ENCODE data around the gene ZSCAN9. TPM values are rescaled to one million over a fixed set of nuclear protein-coding genes. Genes with fewer than 3 reads are reported as not detected.

ZSCAN9 gene
- total RNA-seq (2014; rRNA removed; shearing (Covaris generic)) = 24.3 and 34.9 TPM in 2 replicates

DNA sequence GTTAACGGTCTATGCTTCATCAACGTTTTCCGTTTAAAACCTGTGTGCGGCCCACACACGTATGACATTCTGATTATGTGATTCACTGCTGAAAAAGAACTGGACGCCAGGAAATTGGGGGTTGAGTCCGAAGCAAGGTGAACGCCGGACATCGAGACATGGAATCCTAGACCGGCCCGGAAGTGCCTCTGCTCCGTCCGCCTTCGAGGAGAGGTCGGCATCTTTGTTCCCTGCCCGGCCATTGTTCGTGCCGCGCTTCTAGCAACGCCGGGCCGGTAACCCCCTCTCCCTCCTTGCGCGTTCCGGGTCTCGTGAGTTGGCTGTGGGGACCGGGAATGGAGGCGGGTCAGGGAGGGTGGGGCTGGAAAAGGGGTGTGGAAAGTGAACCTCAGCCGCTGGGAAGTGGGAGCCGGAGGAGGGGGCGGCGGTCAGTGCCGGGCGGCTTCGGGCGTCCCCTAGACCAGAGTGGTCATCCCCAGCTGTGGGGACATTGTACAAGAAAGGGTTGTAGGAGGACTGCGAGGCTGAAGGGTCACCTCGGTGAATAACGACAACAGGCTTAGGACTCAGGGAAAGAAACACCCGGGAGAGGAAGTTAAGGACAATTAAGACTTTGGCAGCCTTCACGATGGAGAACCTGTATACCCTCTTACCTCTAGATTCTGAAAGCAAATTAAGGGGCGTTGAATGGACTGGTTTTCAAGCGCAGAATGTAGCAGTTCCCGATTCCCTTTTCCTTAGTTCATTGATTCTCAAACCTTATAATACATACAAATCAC lies at the start of gene ZSCAN9:
Gene ZSCAN9, plus strand, starts transcription at position 220 of the 779 bp plus-strand sequence. CDS start 1,810 bp downstream, outside the sequence.
- DNase-seq (ENCODE audit: low read depth in 1 of 2, low spot score in 2 of 2) = peak; percentile 79 to 93
- H3K27ac ChIP-seq = peak within 1 kb of the TSS; percentile 90
- H3K4me3 ChIP-seq = peak within 1 kb of the TSS; percentile 59
- H3K9me3 ChIP-seq (replicated peaks) = no peaks in the 10 kb centered on the region
- peaks cover 13% of the 10 kb centered on the region for H3K4me1 ChIP-seq (replicated peaks)
- peaks cover 36% of the 10 kb centered on the region for H3K36me3 ChIP-seq
- 0 out of 2 replicates have a peak, but pooled peaks cover 2% of the 10 kb centered on the region for H3K27me3 ChIP-seq (replicated peaks)

DNA sequence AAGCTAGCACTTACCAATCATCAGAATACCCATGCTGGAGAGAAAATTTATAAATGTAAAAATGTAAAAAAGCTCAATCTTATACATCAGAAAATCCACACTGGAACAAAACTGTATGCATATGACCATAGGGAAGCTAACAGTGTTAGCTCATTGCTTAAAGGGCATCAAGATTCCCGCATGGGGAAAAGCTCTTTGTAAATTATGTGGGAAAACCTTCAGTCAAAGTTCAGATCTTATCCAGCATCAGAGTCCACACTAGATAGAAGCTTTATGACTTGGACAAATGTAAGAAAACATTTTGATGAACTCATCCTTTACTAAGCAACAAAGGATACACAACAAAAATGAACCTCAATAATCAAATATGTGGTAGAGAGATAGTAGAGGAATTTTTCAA lies 48.7 kb upstream of the ZSCAN9 start:
- Histone ChIP-seq H3K27me3 (replicated peaks) (no peaks in the 10 kb centered on the region), H3K36me3 (no peaks in the 10 kb centered on the region), H3K27ac (no peak overlapping the region), H3K9me3 (replicated peaks) (peaks cover 4% of the 10 kb centered on the region; the same call in 1 of the 2 replicates), H3K4me1 (replicated peaks) (no peaks in the 10 kb centered on the region), H3K4me3 (no peak overlapping the region)
- DNase-seq (ENCODE audit: low read depth in 1 of 2, low spot score in 2 of 2) = no peak

DNA sequence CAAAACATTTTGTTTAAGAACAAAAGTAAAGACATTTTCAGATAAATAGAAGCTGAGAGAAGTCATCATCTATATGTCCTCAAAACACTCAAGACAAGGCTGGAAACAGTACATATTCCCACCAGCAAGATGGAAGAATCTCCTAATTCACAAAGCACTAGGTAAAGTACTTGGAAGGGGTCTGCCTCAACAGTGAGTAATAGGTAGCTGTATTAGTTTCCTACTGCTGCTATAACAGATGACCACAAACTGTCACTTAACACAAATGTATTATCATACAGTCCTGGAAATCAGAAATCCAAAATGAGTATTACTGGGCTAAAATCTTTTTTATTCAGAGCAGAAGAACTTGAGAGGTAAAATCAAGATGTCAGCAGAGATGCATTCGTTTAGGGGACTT lies 42.8 kb upstream of the ZSCAN9 start:
- no peak overlapping the region for H3K4me3 ChIP-seq
- no peaks in the 10 kb centered on the region for H3K4me1 ChIP-seq (replicated peaks)
- peaks cover under 1% of the 10 kb centered on the region; the same call in 1 of the 2 replicates for H3K9me3 ChIP-seq (replicated peaks)
- DNase-seq (ENCODE audit: low read depth in 1 of 2, low spot score in 2 of 2) = no peak
- H3K27ac ChIP-seq = no peak overlapping the region
- no peaks in the 10 kb centered on the region for H3K36me3 ChIP-seq
- no peaks in the 10 kb centered on the region for H3K27me3 ChIP-seq (replicated peaks)

DNA sequence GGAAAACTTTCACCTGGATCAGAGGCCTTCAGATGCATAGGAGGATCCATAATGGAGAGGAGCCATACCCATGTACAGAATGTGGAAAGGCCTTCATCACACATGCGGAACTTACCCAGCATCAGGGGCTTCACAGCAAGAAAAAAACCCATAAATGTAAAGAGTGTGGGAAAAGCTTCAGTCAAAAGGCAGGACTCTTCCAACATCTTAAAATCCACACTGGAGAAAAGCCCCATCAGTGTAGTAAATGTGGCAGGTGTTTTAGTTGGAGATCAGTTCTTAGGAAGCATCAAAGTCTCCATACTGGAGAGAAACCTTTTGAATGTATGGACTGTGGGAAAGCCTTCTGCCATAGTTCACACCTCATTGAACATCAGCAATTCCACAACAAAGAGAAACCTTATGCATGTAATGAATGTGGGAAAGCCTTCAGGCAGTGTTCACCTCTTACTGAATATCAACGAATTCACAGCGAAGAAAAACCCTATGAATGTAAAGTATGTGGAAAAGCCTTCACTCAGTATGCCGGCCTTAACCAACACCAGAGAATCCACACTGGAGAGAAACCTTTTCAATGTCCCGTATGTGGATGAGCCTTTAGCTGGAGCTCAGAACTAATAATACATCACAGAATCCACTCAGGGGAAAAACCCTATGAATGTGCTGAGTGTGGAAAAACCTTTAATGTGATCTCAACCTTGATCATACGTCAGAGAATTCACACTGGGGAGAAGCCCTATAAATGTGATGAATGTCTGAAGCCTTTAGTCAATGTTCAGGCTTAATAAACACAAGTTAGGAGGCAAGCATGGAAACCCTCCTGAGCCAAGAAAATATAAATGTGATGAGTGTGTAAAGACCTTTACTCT lies 36.7 kb upstream of the ZSCAN9 start:
- Histone ChIP-seq H3K4me1 (replicated peaks) (no peaks in the 10 kb centered on the region), H3K4me3 (no peak overlapping the region), H3K27ac (no peak overlapping the region), H3K27me3 (replicated peaks) (no peaks in the 10 kb centered on the region), H3K36me3 (no peaks in the 10 kb centered on the region), H3K9me3 (replicated peaks) (peaks cover 23% of the 10 kb centered on the region)
- DNase-seq (ENCODE audit: low read depth in 1 of 2, low spot score in 2 of 2) = no peak

DNA sequence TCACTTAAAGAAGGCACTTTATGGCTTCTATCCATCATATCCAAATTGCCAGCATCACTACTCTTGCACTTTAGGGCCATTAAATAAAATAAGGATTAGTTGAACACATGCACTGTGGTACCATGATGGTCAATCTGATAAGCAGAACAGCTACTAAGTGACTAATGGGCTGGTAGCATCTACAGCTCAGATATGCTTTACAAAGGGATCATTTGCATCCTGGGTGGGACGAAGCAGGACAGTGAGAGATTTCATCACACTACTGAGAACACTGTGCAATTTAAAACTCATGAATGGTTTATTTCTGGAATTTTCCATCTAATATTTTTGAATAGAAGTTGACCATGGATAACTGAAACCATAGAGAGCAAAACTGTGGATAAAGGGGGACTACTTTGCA lies 25.1 kb upstream of the ZSCAN9 start:
- H3K4me3 ChIP-seq = no peak overlapping the region
- no peak overlapping the region for H3K27ac ChIP-seq
- DNase-seq (ENCODE audit: low read depth in 1 of 2, low spot score in 2 of 2) = no peak
- no peaks in the 10 kb centered on the region for H3K27me3 ChIP-seq (replicated peaks)
- H3K4me1 ChIP-seq (replicated peaks) = no peaks in the 10 kb centered on the region
- no peaks in the 10 kb centered on the region for H3K9me3 ChIP-seq (replicated peaks)
- H3K36me3 ChIP-seq = no peaks in the 10 kb centered on the region

DNA sequence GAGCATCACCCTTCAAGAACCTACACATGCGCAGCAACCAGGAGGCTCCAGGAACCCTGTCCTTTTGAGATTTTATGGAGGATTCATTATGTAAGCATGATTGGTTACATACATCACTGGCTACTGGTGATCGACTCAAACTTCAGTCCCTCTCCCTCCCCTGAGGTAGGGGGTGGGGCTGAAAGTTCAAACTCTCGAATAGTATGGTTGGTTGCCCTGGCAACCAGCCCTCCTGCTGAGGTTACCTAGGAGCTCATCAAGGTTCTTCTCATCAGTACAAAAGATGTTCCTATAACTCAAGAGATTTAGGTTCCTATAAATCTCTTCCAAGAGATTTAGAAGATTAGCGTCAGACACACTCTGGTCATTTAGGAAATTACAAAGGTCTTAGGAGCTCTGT lies 21.9 kb upstream of the ZSCAN9 start:
- Histone ChIP-seq H3K27ac (no peak overlapping the region), H3K9me3 (replicated peaks) (no peaks in the 10 kb centered on the region; the same call in 1 of the 2 replicates), H3K4me3 (no peak overlapping the region), H3K27me3 (replicated peaks) (peaks cover 28% of the 10 kb centered on the region), H3K4me1 (replicated peaks) (0 out of 2 replicates have a peak, but pooled peaks cover 6% of the 10 kb centered on the region), H3K36me3 (no peaks in the 10 kb centered on the region)
- DNase-seq (ENCODE audit: low read depth in 1 of 2, low spot score in 2 of 2) = no peak

DNA sequence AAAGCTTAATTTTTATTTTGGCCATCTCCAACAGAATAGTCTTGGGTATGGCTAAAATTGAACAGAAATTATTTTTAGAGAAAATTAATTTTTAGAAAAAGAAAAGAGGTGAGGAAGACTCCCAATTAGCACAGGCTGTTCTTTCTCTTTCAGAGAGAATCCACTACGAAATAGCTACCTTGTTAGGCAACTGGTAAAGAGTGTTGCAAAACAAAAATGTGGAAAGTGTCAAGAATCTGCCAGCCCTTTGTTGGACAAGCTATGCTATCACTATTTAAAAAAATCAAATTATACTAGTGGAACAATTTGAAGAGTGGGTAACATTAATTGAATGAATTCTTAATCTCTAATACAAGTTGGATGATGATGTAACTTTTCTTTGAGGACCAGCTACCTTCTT lies 19.2 kb upstream of the ZSCAN9 start:
- no peak overlapping the region for H3K27ac ChIP-seq
- H3K4me3 ChIP-seq = no peak overlapping the region
- 0 out of 2 replicates have a peak, but pooled peaks cover 6% of the 10 kb centered on the region for H3K4me1 ChIP-seq (replicated peaks)
- DNase-seq (ENCODE audit: low read depth in 1 of 2, low spot score in 2 of 2) = no peak
- H3K36me3 ChIP-seq = no peaks in the 10 kb centered on the region
- peaks cover 52% of the 10 kb centered on the region for H3K27me3 ChIP-seq (replicated peaks)
- H3K9me3 ChIP-seq (replicated peaks) = no peaks in the 10 kb centered on the region; the same call in 1 of the 2 replicates

DNA sequence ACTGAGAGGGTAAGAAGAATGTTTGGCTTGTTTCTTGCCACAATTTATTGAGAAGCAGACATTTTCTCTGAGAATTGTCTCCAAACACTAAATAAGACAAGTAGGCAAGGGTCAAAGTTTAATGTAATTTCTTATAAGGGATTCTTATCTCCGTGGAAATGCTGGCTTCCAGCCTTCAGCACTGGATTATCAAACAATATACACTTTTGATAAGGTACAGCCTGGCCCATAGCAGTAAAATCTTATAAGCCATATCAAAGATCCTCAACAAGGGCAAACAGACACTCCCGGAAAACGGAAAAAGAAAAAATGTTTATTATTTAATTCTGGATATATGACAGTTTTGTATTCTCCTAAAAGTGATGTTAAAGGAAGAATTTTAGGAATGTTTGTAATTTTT lies 18.5 kb upstream of the ZSCAN9 start:
- Histone ChIP-seq H3K4me1 (replicated peaks) (0 out of 2 replicates have a peak, but pooled peaks cover 6% of the 10 kb centered on the region), H3K27ac (no peak overlapping the region), H3K36me3 (no peaks in the 10 kb centered on the region), H3K4me3 (no peak overlapping the region), H3K9me3 (replicated peaks) (no peaks in the 10 kb centered on the region; the same call in 1 of the 2 replicates), H3K27me3 (replicated peaks) (peaks cover 52% of the 10 kb centered on the region)
- DNase-seq (ENCODE audit: low read depth in 1 of 2, low spot score in 2 of 2) = no peak

DNA sequence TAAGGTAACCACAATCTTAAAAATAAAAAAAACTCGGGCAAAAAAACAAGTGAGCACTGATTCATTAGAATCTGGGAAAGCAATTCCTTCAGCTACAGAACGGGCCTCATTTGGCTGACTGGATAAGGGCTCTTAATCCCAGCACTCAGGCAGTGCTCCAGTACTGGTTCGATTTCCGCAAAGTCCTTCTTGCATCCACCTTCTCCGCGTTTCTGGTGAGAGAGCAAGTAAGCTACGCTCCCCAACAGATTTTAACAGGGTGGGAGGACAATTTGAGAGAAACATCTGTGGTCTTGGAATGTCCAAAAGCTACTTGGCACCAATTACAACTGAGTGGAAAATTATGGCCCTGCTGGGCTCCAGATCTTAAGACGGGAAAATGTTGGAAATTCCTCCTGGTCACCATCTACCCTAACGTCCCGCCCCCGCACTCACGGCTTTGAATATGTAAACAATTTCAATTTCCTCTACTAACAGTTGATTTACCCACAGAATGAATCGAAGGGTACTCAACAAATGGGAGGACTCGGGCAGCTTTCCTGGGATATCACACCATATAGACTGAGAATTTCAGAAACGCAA lies 18.1 kb upstream of the ZSCAN9 start:
- Histone ChIP-seq H3K9me3 (replicated peaks) (no peaks in the 10 kb centered on the region; the same call in 1 of the 2 replicates), H3K36me3 (no peaks in the 10 kb centered on the region), H3K27me3 (replicated peaks) (peaks cover 52% of the 10 kb centered on the region), H3K27ac (no peak overlapping the region), H3K4me3 (peak overlapping the region; percentile 26), H3K4me1 (replicated peaks) (0 out of 2 replicates have a peak, but pooled peaks cover 6% of the 10 kb centered on the region)
- no peak for DNase-seq (ENCODE audit: low read depth in 1 of 2, low spot score in 2 of 2)

DNA sequence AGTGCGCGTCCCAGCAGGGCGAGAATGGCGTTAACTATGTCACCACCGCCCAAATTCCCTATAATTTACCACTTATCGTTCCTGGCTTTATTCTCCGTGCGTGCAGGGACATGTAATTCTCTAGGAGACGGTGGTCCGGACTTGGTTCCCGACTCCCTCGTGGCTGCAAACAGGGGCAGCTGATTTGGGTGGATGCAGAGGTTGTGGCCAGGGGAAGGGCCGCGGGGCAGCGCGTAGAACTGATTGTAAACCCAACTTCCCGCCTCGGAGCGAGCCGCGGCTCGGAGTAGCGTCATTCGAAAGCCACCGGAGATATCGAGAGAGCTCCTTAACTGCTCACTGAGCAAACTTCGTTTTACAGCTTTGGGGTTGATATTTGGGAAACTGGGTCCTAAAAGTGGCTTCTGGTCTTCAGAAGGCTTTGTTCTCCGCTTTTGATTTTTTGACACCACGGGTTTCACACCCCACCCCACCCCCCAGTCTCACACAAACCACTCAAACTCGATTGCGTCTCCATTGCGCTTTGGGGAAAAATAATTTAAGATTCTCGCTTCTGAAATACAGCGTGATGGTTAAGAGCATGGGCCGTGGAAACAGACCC lies 17.5 kb upstream of the ZSCAN9 start:
- peak; percentile 44 for DNase-seq (ENCODE audit: low read depth in 1 of 2, low spot score in 2 of 2)
- Histone ChIP-seq H3K4me3 (peak overlapping the region; percentile 26), H3K9me3 (replicated peaks) (no peaks in the 10 kb centered on the region; the same call in 1 of the 2 replicates), H3K27ac (no peak overlapping the region), H3K4me1 (replicated peaks) (0 out of 2 replicates have a peak, but pooled peaks cover 6% of the 10 kb centered on the region), H3K27me3 (replicated peaks) (peaks cover 52% of the 10 kb centered on the region), H3K36me3 (no peaks in the 10 kb centered on the region)

DNA sequence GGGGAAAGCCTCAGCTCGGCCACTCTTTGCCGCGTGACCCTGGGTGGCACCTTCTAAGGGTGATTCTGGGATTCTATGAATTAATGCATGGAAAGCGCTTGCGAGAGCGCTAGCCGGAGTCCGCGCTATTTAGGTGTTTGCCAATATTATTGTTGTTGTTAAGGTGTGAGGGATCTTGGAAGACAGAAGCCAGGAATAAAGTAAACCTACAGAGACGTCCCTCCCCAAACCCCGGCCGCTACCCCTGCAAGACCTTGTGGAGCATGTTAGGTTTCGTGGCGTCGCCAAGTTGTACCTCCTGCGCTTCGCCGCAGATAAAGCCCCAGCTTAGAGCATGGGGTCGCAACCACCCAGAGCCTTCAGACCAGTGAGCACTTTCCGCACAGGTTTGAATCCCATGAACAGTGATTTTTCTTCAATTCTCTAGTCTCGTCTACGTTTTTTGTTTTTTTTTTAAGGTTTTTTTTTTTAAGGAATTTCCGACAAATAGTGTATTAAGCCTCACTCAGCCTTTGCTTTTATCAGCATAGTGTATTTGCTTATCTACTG lies 16.9 kb upstream of the ZSCAN9 start:
- peaks cover 52% of the 10 kb centered on the region for H3K27me3 ChIP-seq (replicated peaks)
- DNase-seq (ENCODE audit: low read depth in 1 of 2, low spot score in 2 of 2) = peak in 1 of 2 experiments; percentile 17
- H3K36me3 ChIP-seq = no peaks in the 10 kb centered on the region
- 0 out of 2 replicates have a peak, but pooled peaks cover 6% of the 10 kb centered on the region for H3K4me1 ChIP-seq (replicated peaks)
- H3K9me3 ChIP-seq (replicated peaks) = no peaks in the 10 kb centered on the region; the same call in 1 of the 2 replicates
- H3K4me3 ChIP-seq = peak overlapping the region; percentile 26
- H3K27ac ChIP-seq = no peak overlapping the region

DNA sequence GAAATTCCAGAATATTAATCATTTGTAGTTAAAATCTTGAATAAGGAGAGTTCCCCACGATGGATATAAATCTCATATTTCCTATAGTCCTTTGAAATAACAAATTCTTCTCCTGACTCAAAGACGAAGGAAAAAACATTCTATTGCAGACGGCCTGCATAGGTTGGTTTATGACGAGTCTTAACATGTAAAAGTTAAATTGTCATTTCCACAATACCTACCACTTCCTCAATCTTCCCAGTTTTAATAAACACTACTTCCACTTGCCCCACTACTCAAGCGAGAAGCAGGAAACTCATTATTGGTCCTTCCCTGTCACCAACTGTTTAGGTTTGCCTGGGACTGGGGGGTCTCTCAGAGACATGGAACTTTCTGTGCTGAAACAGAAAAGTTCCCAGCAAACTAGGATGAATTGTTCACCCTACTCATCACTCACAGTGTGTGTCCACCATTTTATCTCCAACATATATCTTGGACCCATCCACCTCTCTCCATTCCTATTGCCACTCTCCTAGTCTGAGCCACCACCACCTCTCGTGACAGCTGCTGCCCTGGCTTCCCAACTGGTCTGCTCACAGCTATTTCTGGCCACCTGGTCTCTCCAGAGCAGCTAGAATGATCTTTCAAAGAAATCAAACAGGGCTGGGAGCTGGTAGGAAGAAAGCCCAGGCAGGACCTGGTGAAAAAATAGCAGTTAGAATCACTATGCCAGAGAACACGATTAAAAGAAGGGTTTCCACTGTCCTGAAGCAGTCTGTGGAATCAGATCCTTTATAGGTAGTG lies 15.1 kb upstream of the ZSCAN9 start:
- Histone ChIP-seq H3K9me3 (replicated peaks) (no peaks in the 10 kb centered on the region; the same call in 1 of the 2 replicates), H3K27me3 (replicated peaks) (peaks cover 56% of the 10 kb centered on the region), H3K27ac (no peak overlapping the region)

More for the DNA sequence above, 15.1 kb upstream of the ZSCAN9 start:
- no peaks in the 10 kb centered on the region for H3K36me3 ChIP-seq
- H3K4me3 ChIP-seq = no peak overlapping the region
- H3K4me1 ChIP-seq (replicated peaks) = 0 out of 2 replicates have a peak, but pooled peaks cover 6% of the 10 kb centered on the region
- DNase-seq (ENCODE audit: low read depth in 1 of 2, low spot score in 2 of 2) = no peak
